HG03565 (cell line): ENCODE results near the gene ZNF521.

Experiments
- ATAC-seq: cut with Tn5 transposase; IDR thresholded peaks from one replicate; pipeline ENCODE4 v1.9.1; 2021; ENCODE audit warnings: mild to moderate bottlenecking, moderate library complexity; ENCODE audit not compliant: unreplicated experiment

The ZNF521 gene

GRCh38 chr18:25256439-25256838, 95.5 kb downstream of the ZNF521 start:
- ATAC-seq, result no peak

GRCh38 chr18:25253779-25254178, 98.2 kb downstream of the ZNF521 start:
- no peak for ATAC-seq

DNA sequence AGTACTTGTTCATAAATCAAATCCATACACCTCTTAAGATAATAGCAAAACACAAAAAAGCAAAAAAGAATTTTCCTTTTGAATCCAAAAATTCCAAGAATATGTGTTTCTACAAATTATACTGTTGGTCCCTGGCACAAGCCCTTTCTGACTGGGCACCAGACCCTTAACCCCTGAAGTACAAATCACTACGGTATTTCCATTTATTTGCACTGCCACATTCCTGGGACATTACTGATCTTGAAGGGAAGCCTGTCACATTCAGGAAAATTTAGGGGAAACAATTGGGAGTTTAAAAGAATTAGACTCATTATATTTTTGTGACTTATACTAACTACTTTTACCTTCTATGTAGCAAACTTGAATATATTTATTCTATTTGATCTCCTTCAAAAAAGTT, 98.8 kb downstream of the ZNF521 start:
- ATAC-seq, result no peak

DNA sequence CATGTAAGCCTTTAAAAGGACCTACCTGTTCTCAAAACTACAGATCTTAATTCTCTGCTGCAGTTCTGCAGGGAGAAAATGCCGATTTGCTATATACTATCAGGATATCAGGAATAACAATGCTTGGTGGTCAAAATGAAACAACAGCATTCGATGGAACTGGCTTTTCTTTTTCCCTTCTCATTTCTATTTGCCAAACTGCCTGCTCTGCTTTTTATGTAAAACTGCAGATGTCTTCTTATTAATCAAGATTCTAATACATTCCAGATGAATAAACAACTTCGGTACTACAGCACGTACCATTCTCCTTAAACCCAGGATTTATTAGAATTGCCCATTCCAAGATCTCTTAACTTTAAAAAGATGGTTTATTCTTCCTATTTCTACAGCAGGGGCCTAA, 100.9 kb downstream of the ZNF521 start:
- ATAC-seq, result no peak

DNA sequence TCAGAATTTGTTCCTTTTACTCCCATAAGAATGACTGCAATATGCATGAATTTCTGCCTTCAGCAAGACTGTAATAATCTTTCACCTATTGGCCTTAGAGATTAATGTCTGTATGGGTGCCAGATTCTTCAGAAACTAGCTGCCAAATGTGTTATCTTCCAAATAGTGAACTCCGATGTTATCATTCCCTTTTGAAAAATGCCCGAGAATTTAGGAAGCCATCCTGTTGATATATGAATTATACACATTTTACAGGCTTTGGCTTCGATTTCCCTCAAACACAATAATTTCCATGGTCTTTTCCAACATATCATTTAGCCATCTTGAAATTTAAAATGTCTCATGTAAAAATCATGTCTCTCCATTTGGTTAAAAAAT, 101.5 kb downstream of the ZNF521 start:
- no peak for ATAC-seq

DNA sequence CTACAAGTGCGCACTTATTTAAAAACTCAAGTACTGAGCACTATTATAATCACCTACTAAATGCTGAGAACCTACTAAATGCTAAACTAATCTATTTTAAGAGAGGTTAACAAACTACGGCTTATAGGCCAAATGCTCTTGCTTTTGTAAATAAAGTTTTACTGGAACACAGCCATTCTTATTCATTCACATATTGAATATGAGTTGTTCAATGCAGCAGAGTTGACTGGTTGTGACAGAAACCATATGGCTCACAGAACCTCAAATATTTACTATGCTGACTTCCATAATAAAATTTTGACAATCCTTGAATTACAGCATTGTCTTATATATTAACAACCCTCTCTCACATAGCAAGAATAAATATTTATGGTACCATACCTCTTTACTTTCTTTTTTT, 103.2 kb downstream of the ZNF521 start:
- no peak for ATAC-seq

- no peak for ATAC-seq
These were observed 104.2 kb downstream of the ZNF521 start for GRCh38 chr18:25247725-25248124.

GRCh38 chr18:25244924-25245698, 106.9 kb downstream of the ZNF521 start:
- ATAC-seq, result no peak

- no peak for ATAC-seq
These were observed 107.8 kb downstream of the ZNF521 start for GRCh38 chr18:25244170-25244569.

DNA sequence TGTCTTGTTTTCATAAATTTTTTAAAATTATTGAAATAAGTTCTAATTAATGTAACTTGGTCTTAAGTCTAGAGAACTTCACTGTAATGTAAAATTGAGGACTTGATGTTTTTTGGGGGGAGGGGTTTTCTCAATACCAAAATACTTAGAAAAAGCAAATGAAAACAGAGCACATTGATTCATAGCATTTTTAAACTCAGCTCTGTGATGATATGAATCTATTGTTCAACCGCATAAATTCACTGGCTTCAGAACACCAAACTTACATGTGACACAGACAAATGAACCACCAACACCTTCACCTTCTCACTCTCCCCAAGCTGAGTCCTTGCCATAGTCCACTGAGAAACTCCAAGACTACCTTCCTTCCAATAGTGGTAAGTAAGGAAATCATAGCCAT, 108.2 kb downstream of the ZNF521 start:
- no peak for ATAC-seq

- no peak for ATAC-seq
These were observed 108.7 kb downstream of the ZNF521 start for GRCh38 chr18:25243257-25243656.

DNA sequence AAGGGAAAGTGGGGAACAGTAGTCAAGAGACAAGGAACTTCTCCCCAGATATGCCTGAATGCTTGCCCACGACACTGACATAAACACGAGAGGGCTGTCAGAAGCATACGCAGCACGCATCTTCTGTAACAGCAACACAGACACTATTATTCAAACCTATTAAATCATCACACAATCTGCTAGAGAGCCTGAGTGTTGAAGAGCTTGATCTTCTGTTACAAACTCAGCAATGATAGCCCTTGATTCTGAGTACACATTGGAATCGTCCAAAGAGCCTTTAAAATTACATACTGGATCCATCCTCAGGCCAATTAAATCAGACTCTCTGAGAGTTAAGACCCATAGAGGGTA, 111.6 kb downstream of the ZNF521 start:
- no peak for ATAC-seq

DNA sequence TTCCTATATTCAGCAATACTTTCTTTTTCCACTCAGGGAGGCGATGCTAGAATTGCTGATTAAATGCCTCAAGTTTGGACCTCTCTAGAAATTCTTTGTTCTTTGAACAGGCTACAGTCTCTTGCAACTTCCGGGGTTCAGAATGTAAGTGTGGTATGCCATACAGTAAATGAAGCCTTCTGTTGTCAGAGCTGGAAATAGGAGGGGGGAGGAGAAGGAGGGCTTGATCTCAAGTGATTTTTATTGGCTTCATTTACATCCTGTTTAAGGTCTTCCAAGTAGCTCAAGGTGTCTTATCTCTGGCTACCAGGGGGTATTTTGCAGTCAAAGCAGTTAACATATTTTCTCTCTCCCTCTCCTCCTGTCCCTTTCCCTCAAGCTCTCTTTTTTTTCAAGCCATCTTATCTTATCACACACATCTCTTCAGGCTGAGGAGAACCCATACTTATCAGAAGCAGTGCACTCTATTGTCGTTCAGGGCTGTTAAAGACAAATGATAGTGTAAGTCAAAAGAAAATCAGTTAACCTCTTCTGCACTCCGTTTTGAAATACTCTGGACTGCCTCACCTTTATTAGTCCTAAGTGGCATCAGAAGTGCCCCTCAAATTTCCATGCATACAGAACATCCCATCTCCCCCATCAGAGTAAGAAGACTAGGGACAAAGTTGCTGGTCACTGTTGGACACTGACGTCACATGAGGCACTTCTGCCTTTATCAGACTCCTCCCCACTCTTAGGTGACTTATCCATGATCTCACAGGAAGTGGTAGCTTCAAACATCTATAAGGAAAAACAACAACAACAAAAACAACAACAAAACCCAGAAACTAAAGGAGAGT, 112.2 kb downstream of the ZNF521 start:
- ATAC-seq, result no peak

DNA sequence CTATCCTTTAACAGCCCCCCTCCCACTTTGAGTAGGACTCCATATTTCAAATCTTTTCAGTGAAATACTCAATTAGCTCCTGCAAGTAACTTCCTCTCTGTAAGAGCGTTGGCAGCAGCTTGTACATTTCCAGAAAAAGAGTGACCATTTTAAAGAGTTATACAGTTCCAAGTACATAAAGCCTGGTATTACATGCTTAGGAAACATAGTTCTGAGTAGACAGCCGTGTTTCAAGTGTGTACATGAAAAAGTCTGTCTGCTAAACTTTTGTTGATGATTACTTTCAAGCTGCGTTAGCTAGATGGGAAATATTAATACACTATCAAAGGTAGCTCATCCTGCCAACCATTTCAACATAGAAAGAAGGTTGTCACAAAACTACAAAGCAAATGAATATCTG, 112.8 kb downstream of the ZNF521 start:
- ATAC-seq, result no peak

DNA sequence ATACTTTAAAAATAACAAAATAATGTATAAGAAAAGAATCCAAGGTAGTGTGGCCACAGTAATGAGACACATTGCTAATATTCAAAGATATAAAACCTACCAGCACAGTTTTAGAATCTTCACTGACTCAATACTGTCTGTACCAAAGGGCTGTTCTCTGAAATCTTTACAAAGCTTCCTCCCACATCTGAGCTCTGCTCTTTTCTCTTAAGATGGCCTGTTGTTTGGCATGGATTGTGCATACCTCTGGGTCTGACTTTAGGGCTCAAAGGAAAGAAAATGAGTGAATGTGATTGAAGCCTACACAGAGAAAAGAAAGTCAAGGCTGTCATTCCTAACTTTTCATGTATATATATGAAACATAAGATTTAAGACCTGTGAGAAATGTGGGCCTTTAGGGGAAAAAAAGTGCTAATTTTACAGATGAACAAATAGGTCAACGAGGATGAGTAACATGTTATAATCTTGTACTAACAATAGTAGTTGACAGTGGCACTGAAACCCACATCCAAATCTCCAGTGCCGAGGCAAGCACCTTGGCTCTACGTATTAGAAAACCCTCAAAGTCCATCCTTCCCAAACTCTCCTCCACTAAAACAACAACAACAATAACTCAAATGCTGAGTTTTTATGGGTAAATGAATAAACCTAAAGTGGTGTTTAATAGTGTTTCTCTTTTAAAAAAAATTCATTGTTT, 114.2 kb downstream of the ZNF521 start:
- ATAC-seq, result no peak

DNA sequence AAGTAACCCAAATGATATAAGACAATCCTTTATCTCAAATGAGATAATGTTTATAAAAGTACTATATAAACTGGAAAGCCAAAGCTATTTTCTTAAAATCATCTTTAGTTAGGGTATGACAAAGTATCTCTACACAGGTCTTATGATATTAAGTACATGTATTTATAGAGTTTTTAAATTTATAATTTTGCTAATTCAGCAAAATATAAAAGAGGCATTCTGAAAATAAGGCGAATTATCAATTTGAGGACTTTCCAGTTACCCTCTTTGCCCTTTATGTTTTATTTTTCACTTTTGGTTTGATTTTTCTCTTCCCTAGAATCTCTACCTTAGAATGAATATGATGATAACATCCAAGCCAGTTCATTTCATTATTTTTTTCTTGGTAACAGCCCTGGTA, 115.2 kb downstream of the ZNF521 start:
- ATAC-seq, result no peak

DNA sequence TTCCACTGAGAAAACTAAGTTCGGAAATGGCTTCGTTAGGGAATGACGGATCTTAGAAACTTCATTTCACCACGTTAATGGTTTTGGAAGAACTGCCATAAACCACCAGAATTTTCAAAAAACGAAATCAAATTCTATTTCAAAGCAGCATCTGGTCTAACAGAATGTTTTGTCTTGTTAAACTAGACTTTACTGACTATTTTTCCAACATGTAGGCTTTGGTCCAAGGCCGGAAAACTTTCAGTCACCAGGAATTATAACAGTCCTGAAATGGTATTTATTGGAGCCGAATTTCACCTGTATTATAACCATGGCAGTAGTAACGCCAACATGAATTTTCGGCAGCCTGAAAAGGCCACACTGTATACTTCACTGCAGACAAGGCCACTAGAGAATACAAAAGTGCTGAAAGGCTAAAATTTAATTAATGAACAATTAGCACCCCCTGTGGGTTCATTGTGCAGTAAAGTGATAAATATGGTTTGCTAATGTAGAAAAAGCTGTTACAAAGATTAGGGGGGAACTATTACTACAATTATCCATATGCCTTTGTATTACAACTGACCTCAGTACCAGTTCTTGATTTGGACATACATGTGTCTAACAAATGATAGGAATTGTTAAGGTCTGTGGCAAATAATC, 116.4 kb downstream of the ZNF521 start:
- ATAC-seq, result no peak

DNA sequence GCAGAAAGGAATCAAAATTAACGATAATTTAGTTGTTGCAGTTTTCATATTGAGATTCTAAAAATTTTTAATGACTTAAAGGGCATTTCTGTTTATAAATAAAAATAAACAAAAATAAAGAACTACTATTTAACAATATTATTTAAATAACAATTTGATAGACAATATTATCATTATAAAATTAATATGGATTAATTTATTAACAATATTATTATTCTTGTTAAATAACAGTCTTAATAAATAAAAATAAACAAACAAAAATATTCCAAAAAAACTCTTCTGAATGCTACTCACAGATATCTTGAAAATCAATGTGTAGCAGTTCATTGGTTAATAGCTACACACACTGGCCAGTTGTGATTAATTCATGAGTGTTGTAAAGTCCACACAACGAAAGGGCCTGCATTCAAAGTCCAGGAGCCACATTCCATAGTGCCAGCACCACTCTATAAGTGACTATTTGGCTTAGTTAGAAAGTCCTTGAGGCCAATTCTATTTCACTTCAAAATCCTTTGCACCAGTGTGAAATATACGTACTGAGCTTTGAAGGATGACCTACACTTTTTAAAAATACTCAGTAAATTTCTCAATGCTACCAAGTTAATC, 117.1 kb downstream of the ZNF521 start:
- no peak for ATAC-seq

DNA sequence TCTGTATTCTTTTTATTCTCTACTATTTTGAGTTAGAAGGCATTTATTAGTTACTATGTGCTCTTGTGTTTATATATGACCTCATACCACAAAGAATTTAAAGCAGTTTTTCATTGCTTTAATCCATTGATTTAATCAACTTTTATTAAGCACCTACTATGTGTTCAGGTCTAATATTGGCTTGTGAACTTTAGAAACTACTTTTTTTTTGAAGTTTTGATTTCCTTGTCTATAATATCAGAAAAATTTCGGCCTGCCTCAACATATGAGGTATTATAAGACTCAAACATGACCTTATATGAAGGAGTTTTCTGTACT, 117.7 kb downstream of the ZNF521 start:
- no peak for ATAC-seq

GRCh38 chr18:25233528-25234321, 118.2 kb downstream of the ZNF521 start:
- no peak for ATAC-seq
